Activated CD4-positive, alpha-beta T cell treated with anti-CD3 and anti-CD28 coated beads, Interleukin-10, Interleukin-2, amounts not matched to agents 100 ng/mL and 50 ng/mL, durations not matched to agents 16 hours and 8 hours (primary cell): ENCODE measurements around the gene ARVCF.
"Not testable (repeated sequence)": the region's sequence is repeated elsewhere in the genome, so short reads cannot be mapped to it uniquely, and the experiment has no call there.

Source experiments
- DNase-seq: peaks from one replicate; pipeline ENCODE4 v3.0.0-alpha.2; 2020

ARVCF gene

GRCh38 chr22:19959043-19959586 is 57.5 kb downstream of the ARVCF start:
- DNase-seq = no peak

- no peak for DNase-seq
Observed at GRCh38 chr22:19958083-19959042, 58.3 kb downstream of the ARVCF start.

GRCh38 chr22:19957445-19957844 is 59.2 kb downstream of the ARVCF start:
- DNase-seq = no peak

- no peak for DNase-seq
Observed at GRCh38 chr22:19955241-19956128, 61.1 kb downstream of the ARVCF start.

GRCh38 chr22:19951346-19951745 is 65.3 kb downstream of the ARVCF start:
- no peak for DNase-seq

- DNase-seq = no peak
Observed at GRCh38 chr22:19948057-19948760, 68.4 kb downstream of the ARVCF start.

- no peak for DNase-seq
Observed at GRCh38 chr22:19943082-19944026, 73.3 kb downstream of the ARVCF start.

GRCh38 chr22:19942157-19943081 is 74.2 kb downstream of the ARVCF start:
- DNase-seq = peak; percentile 39

- peak; percentile 83 for DNase-seq
Observed at GRCh38 chr22:19941365-19942082, 75.1 kb downstream of the ARVCF start, which contains the start of the genes COMT and TXNRD2. Gene COMT, plus strand, starts transcription at chr22:19941772. Its CDS starts 20,755 bp downstream, at chr22:19962527. Gene TXNRD2, minus strand, starts transcription at chr22:19941818. Its CDS starts 15 bp downstream, at chr22:19941803.

- DNase-seq = no peak
Observed at GRCh38 chr22:19940536-19941364, 75.9 kb downstream of the ARVCF start.

- DNase-seq = no peak
Observed at GRCh38 chr22:19937616-19938473, 78.8 kb downstream of the ARVCF start.

GRCh38 chr22:19936513-19936912 is 80.1 kb downstream of the ARVCF start:
- DNase-seq = no peak

- not testable (repeated sequence) for DNase-seq
Observed at GRCh38 chr22:19935123-19935718, 81.4 kb downstream of the ARVCF start.

GRCh38 chr22:19933341-19934241 is 83.0 kb downstream of the ARVCF start:
- no peak for DNase-seq

- DNase-seq = no peak
Observed at GRCh38 chr22:19932367-19933206, 84.0 kb downstream of the ARVCF start.
